ENCODE data around the gene TP53I11. TPM values are rescaled to one million over a fixed set of nuclear protein-coding genes. Genes with fewer than 3 reads are reported as not detected.

TP53I11 gene
- polyA plus RNA-seq, 1 donor from 2014 or later, result 44.0 TPM

GRCh38 chr11:44928144-44928543 is 22.5 kb downstream of the TP53I11 start:
- no peaks in the 10 kb centered on the region for H3K36me3 Mint-ChIP-seq
- no peak overlapping the region for H3K4me3 Mint-ChIP-seq
- H3K4me1 Mint-ChIP-seq, result peaks cover 0 to 3% (median 0%) of the 10 kb centered on the region in 3 donors
- no peaks in the 10 kb centered on the region for H3K27me3 Mint-ChIP-seq
- H3K9me3 Mint-ChIP-seq, result no peaks in the 10 kb centered on the region
- no peak overlapping the region for H3K27ac Mint-ChIP-seq

GRCh38 chr11:44927174-44927661 is 23.5 kb downstream of the TP53I11 start:
- H3K27ac Mint-ChIP-seq, result no peak overlapping the region
- H3K27me3 Mint-ChIP-seq, result no peaks in the 10 kb centered on the region
- H3K4me3 Mint-ChIP-seq, result no peak overlapping the region
- H3K36me3 Mint-ChIP-seq, result no peaks in the 10 kb centered on the region
- peaks cover 0 to 3% (median 0%) of the 10 kb centered on the region in 3 donors for H3K4me1 Mint-ChIP-seq
- no peaks in the 10 kb centered on the region for H3K9me3 Mint-ChIP-seq

- no peak overlapping the region for H3K4me3 Mint-ChIP-seq
- peak overlapping the region in 1 of 3 donors; percentile 62 for H3K27ac Mint-ChIP-seq
- no peaks in the 10 kb centered on the region for H3K9me3 Mint-ChIP-seq
- no peaks in the 10 kb centered on the region for H3K36me3 Mint-ChIP-seq
- H3K4me1 Mint-ChIP-seq, result no peaks in the 10 kb centered on the region
- H3K27me3 Mint-ChIP-seq, result no peaks in the 10 kb centered on the region
Measured at GRCh38 chr11:44926036-44926435, 24.6 kb downstream of the TP53I11 start.

- Mint-ChIP-seq H3K9me3 (no peaks in the 10 kb centered on the region), H3K36me3 (no peaks in the 10 kb centered on the region), H3K4me3 (no peak overlapping the region), H3K27ac (no peak overlapping the region), H3K27me3 (no peaks in the 10 kb centered on the region), H3K4me1 (no peaks in the 10 kb centered on the region)
Measured at GRCh38 chr11:44923806-44924205, 26.9 kb downstream of the TP53I11 start.

GRCh38 chr11:44923115-44923514 is 27.6 kb downstream of the TP53I11 start:
- H3K36me3 Mint-ChIP-seq, result no peaks in the 10 kb centered on the region
- H3K4me1 Mint-ChIP-seq, result no peaks in the 10 kb centered on the region
- no peak overlapping the region for H3K4me3 Mint-ChIP-seq
- no peak overlapping the region for H3K27ac Mint-ChIP-seq
- no peaks in the 10 kb centered on the region for H3K9me3 Mint-ChIP-seq
- no peaks in the 10 kb centered on the region for H3K27me3 Mint-ChIP-seq

GRCh38 chr11:44920451-44920850 is 30.2 kb downstream of the TP53I11 start:
- no peak overlapping the region for H3K4me3 Mint-ChIP-seq
- no peaks in the 10 kb centered on the region for H3K27me3 Mint-ChIP-seq
- H3K4me1 Mint-ChIP-seq, result peaks cover 5 to 8% (median 6%) of the 10 kb centered on the region in 3 donors
- H3K36me3 Mint-ChIP-seq, result no peaks in the 10 kb centered on the region
- H3K27ac Mint-ChIP-seq, result no peak overlapping the region
- H3K9me3 Mint-ChIP-seq, result no peaks in the 10 kb centered on the region

- Mint-ChIP-seq H3K27me3 (no peaks in the 10 kb centered on the region), H3K9me3 (no peaks in the 10 kb centered on the region), H3K4me1 (peaks cover 7 to 10% (median 7%) of the 10 kb centered on the region in 3 donors), H3K4me3 (no peak overlapping the region), H3K27ac (no peak overlapping the region), H3K36me3 (no peaks in the 10 kb centered on the region)
Measured at GRCh38 chr11:44917741-44918140, 32.9 kb downstream of the TP53I11 start.

- Mint-ChIP-seq H3K27me3 (no peaks in the 10 kb centered on the region), H3K27ac (no peak overlapping the region), H3K9me3 (no peaks in the 10 kb centered on the region), H3K4me1 (peaks cover 7 to 10% (median 7%) of the 10 kb centered on the region in 3 donors), H3K4me3 (peak overlapping the region in 1 of 4 donors; percentile 3), H3K36me3 (no peaks in the 10 kb centered on the region)
Measured at GRCh38 chr11:44916801-44917385, 33.8 kb downstream of the TP53I11 start.

- Mint-ChIP-seq H3K9me3 (no peaks in the 10 kb centered on the region), H3K4me3 (no peak overlapping the region), H3K4me1 (peaks cover 7 to 10% (median 9%) of the 10 kb centered on the region in 3 donors), H3K27ac (no peak overlapping the region), H3K36me3 (no peaks in the 10 kb centered on the region), H3K27me3 (no peaks in the 10 kb centered on the region)
Measured at GRCh38 chr11:44916331-44916730, 34.4 kb downstream of the TP53I11 start.

- Mint-ChIP-seq H3K9me3 (no peaks in the 10 kb centered on the region), H3K4me1 (peaks cover 10 to 14% (median 12%) of the 10 kb centered on the region in 3 donors), H3K36me3 (no peaks in the 10 kb centered on the region), H3K27me3 (no peaks in the 10 kb centered on the region), H3K27ac (peak overlapping the region in 2 of 3 donors; percentile 31 to 71), H3K4me3 (peak overlapping the region in 2 of 4 donors; percentile 60 to 79)
Measured at GRCh38 chr11:44915621-44916020, 35.1 kb downstream of the TP53I11 start.

GRCh38 chr11:44915004-44915403 is 35.7 kb downstream of the TP53I11 start:
- H3K36me3 Mint-ChIP-seq, result no peaks in the 10 kb centered on the region
- H3K4me3 Mint-ChIP-seq, result no peak overlapping the region
- no peaks in the 10 kb centered on the region for H3K9me3 Mint-ChIP-seq
- peaks cover 10 to 14% (median 12%) of the 10 kb centered on the region in 3 donors for H3K4me1 Mint-ChIP-seq
- H3K27me3 Mint-ChIP-seq, result no peaks in the 10 kb centered on the region
- no peak overlapping the region for H3K27ac Mint-ChIP-seq

- no peak overlapping the region for H3K4me3 Mint-ChIP-seq
- H3K4me1 Mint-ChIP-seq, result peaks cover 10 to 14% (median 12%) of the 10 kb centered on the region in 3 donors
- H3K27ac Mint-ChIP-seq, result no peak overlapping the region
- H3K27me3 Mint-ChIP-seq, result no peaks in the 10 kb centered on the region
- no peaks in the 10 kb centered on the region for H3K36me3 Mint-ChIP-seq
- no peaks in the 10 kb centered on the region for H3K9me3 Mint-ChIP-seq
Measured at GRCh38 chr11:44914105-44914504, 36.6 kb downstream of the TP53I11 start.

- H3K27ac Mint-ChIP-seq, result no peak overlapping the region
- H3K9me3 Mint-ChIP-seq, result no peaks in the 10 kb centered on the region
- H3K4me3 Mint-ChIP-seq, result no peak overlapping the region
- H3K4me1 Mint-ChIP-seq, result peaks cover 10 to 14% (median 12%) of the 10 kb centered on the region in 3 donors
- H3K27me3 Mint-ChIP-seq, result no peaks in the 10 kb centered on the region
- peaks cover under 1% of the 10 kb centered on the region for H3K36me3 Mint-ChIP-seq
Measured at GRCh38 chr11:44913502-44913901, 37.2 kb downstream of the TP53I11 start.

GRCh38 chr11:44912270-44912987 is 38.3 kb downstream of the TP53I11 start:
- no peak overlapping the region for H3K4me3 Mint-ChIP-seq
- H3K36me3 Mint-ChIP-seq, result peaks cover 1% of the 10 kb centered on the region
- no peaks in the 10 kb centered on the region for H3K9me3 Mint-ChIP-seq
- H3K27me3 Mint-ChIP-seq, result no peaks in the 10 kb centered on the region
- H3K4me1 Mint-ChIP-seq, result peaks cover 10 to 14% (median 12%) of the 10 kb centered on the region in 3 donors
- no peak overlapping the region for H3K27ac Mint-ChIP-seq

- Mint-ChIP-seq H3K4me3 (no peak overlapping the region), H3K27me3 (no peaks in the 10 kb centered on the region), H3K27ac (peak overlapping the region in 1 of 3 donors; percentile 63)
Measured at GRCh38 chr11:44911029-44911814, 39.5 kb downstream of the TP53I11 start.

More at GRCh38 chr11:44911029-44911814, 39.5 kb downstream of the TP53I11 start:
- H3K9me3 Mint-ChIP-seq, result no peaks in the 10 kb centered on the region
- peaks cover 1% of the 10 kb centered on the region for H3K36me3 Mint-ChIP-seq
- H3K4me1 Mint-ChIP-seq, result peaks cover 8 to 12% (median 9%) of the 10 kb centered on the region in 3 donors

All from IgD-negative memory B cell (primary cell).